ENCODE results near the gene XYLT1. TPM values are rescaled to one million over a fixed set of nuclear protein-coding genes. Genes with fewer than 3 reads are reported as not detected.

XYLT1 gene
- total RNA-seq, 4 donors from 2014 or later, result 5.6 to 14.9 (median 10.8) TPM

DNA sequence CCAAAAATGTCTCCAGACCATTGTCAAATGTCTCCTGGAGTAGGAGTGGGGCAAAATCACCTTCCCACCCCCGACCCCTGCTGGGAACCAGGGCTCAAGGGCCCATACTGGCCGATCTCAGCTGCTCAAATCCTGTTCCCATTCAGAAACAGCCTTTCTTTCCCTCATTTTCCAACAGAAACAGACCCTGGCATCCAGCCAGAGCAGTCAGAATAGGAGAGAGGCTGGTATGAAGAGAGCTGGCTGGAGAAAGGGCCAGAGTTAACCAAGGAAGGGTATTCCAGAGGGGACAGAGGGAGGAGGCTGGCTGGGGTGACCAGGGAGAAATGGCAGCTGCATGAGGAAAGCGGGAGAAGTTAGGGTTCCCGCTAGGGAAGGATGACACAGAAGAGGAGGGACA, 199.1 kb downstream of the XYLT1 start:
- no peak overlapping the region for H3K4me3 ChIP-seq (replicated peaks in 1 of 3)
- TF ChIP-seq POLR2A (IDR thresholded peaks at IDR 0.05), result no peak
- TF ChIP-seq, protein P1, sequence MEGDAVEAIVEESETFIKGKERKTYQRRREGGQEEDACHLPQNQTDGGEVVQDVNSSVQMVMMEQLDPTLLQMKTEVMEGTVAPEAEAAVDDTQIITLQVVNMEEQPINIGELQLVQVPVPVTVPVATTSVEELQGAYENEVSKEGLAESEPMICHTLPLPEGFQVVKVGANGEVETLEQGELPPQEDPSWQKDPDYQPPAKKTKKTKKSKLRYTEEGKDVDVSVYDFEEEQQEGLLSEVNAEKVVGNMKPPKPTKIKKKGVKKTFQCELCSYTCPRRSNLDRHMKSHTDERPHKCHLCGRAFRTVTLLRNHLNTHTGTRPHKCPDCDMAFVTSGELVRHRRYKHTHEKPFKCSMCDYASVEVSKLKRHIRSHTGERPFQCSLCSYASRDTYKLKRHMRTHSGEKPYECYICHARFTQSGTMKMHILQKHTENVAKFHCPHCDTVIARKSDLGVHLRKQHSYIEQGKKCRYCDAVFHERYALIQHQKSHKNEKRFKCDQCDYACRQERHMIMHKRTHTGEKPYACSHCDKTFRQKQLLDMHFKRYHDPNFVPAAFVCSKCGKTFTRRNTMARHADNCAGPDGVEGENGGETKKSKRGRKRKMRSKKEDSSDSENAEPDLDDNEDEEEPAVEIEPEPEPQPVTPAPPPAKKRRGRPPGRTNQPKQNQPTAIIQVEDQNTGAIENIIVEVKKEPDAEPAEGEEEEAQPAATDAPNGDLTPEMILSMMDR (IDR thresholded peaks at IDR 0.05), result no peak
- DNase-seq, result peak; percentile 61 to 72
- no peaks in the 10 kb centered on the region for H3K27me3 ChIP-seq
- peaks cover 6 to 13% of the 10 kb centered on the region in 2 donors for H3K4me1 ChIP-seq
- no peaks in the 10 kb centered on the region for H3K36me3 ChIP-seq
- intact Hi-C loops (cut with DNase I), result no loop called here
- no peaks in the 10 kb centered on the region for H3K9me3 ChIP-seq
- no peak overlapping the region for H3K27ac ChIP-seq
- WGBS, 2 donors, result 57 to 66% methylated on average over 3 to 4 of the region's 4 CpGs

DNA sequence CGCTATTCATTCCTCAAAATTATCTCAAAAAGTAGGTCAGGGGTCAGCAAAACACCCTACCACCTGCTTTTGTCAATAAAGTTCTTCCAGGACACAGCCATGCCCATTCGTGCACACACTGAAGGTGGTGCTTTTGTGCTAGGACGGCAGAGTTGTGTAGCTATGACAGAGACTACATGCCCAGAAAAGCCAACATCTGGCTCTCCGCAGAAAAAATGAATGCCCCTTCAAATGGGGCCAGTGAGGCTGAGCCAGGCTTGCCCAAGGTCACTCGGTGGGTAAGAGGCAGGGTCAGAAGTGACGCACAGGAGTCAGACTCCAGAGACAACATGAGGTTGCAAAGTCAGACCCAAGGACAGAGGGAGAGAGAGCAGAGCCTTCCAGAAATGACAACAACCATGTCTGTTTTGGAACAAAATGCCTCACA, 200.1 kb downstream of the XYLT1 start:
- no peaks in the 10 kb centered on the region for H3K9me3 ChIP-seq
- TF ChIP-seq, protein P1 (IDR thresholded peaks at IDR 0.05), result no peak
- TF ChIP-seq POLR2A (IDR thresholded peaks at IDR 0.05), result no peak
- H3K36me3 ChIP-seq, result no peaks in the 10 kb centered on the region
- no peaks in the 10 kb centered on the region for H3K27me3 ChIP-seq
- no peak overlapping the region for H3K27ac ChIP-seq
- DNase-seq, result no peak
- 85 to 90% methylated on average over 6 of the region's 6 CpGs for WGBS, 2 donors
- H3K4me3 ChIP-seq (replicated peaks in 1 of 3), result no peak overlapping the region
- H3K4me1 ChIP-seq, result peaks cover 6 to 13% of the 10 kb centered on the region in 2 donors
- intact Hi-C loops (cut with DNase I), result no loop called here

GRCh38 chr16:17270111-17270510, 200.6 kb downstream of the XYLT1 start:
- Histone ChIP-seq H3K4me1 (peaks cover 6 to 13% of the 10 kb centered on the region in 2 donors), H3K9me3 (no peaks in the 10 kb centered on the region), H3K27ac (no peak overlapping the region), H3K27me3 (no peaks in the 10 kb centered on the region), H3K4me3 (replicated peaks in 1 of 3) (no peak overlapping the region), H3K36me3 (no peaks in the 10 kb centered on the region)
- DNase-seq, result no peak
- WGBS, 2 donors, result 95 to 96% methylated on average over 3 of the region's 3 CpGs
- intact Hi-C loops (cut with DNase I), result no loop called here
- TF ChIP-seq POLR2A (IDR thresholded peaks at IDR 0.05), result no peak
- TF ChIP-seq, protein P1 (IDR thresholded peaks at IDR 0.05), result no peak

GRCh38 chr16:17269439-17269838, 201.3 kb downstream of the XYLT1 start:
- Histone ChIP-seq H3K9me3 (no peaks in the 10 kb centered on the region), H3K36me3 (no peaks in the 10 kb centered on the region), H3K27me3 (no peaks in the 10 kb centered on the region), H3K4me1 (peaks cover 6 to 13% of the 10 kb centered on the region in 2 donors), H3K4me3 (replicated peaks in 1 of 3) (no peak overlapping the region), H3K27ac (no peak overlapping the region)
- TF ChIP-seq POLR2A (IDR thresholded peaks at IDR 0.05), result no peak
- TF ChIP-seq, protein P1 (IDR thresholded peaks at IDR 0.05), result no peak
- WGBS, 2 donors, result 94 to 100% methylated on average over 2 of the region's 2 CpGs
- intact Hi-C loops (cut with DNase I), result no loop called here
- no peak for DNase-seq

DNA sequence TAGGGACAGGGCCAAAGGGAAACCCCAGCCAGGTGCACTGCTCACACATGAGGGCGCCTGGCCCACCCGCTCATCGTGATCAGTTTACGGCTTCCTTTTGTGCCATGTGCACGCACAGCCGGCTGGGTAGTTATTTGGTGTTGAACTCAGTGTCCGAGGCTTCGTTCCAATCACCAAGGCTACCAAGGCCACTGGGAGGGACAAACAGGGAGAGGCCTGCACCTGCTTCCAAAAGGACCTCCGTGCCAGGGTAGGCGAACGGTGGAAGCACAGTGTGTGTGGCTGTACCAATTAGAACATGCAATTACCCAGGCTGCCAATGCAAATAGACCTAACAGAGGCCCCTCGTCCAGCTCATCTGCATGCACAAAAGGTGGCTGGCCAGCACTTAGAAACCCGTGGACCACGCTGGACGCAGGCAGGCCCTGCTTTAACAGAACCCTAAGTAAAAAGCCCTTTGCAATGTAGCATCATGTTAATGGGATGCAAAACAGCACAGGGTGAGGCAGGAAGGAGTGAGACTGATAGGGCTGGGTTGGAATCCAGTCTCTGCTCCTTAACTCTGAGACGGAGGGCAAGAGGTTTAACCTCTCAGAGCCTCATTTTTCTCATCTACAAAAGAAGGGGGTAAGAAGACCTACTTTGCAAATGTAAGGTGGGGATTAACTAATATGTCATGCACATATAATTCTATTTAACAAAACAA, 204.0 kb downstream of the XYLT1 start:
- DNase-seq, result no peak
- H3K27me3 ChIP-seq, result no peaks in the 10 kb centered on the region
- WGBS, 2 donors, result 87 to 93% methylated on average over 15 to 16 of the region's 16 CpGs
- no peaks in the 10 kb centered on the region for H3K36me3 ChIP-seq
- intact Hi-C loops (cut with DNase I), result no loop called here
- H3K9me3 ChIP-seq, result no peaks in the 10 kb centered on the region
- no peak overlapping the region for H3K27ac ChIP-seq
- TF ChIP-seq POLR2A (IDR thresholded peaks at IDR 0.05), result no peak
- TF ChIP-seq, protein P1 (IDR thresholded peaks at IDR 0.05), result no peak
- peaks cover 4 to 12% of the 10 kb centered on the region in 2 donors for H3K4me1 ChIP-seq
- H3K4me3 ChIP-seq (replicated peaks in 1 of 3), result no peak overlapping the region

Data from thyroid gland (tissue), 4 donors.